NCI-H2107 treated with DMSO at 0.1 percent for 48 hours (cell line): Measurements from ENCODE around the gene CFAP91.
"Not testable (repeated sequence)": the region's sequence is repeated elsewhere in the genome, so short reads cannot be mapped to it uniquely, and the experiment has no call there.

ENCODE experiments used
- DNase-seq: peaks from one replicate; lab custom pipeline; 2025; ENCODE audit not compliant: unreplicated experiment; lab: John Stamatoyannopoulos, UW

Gene CFAP91

DNA sequence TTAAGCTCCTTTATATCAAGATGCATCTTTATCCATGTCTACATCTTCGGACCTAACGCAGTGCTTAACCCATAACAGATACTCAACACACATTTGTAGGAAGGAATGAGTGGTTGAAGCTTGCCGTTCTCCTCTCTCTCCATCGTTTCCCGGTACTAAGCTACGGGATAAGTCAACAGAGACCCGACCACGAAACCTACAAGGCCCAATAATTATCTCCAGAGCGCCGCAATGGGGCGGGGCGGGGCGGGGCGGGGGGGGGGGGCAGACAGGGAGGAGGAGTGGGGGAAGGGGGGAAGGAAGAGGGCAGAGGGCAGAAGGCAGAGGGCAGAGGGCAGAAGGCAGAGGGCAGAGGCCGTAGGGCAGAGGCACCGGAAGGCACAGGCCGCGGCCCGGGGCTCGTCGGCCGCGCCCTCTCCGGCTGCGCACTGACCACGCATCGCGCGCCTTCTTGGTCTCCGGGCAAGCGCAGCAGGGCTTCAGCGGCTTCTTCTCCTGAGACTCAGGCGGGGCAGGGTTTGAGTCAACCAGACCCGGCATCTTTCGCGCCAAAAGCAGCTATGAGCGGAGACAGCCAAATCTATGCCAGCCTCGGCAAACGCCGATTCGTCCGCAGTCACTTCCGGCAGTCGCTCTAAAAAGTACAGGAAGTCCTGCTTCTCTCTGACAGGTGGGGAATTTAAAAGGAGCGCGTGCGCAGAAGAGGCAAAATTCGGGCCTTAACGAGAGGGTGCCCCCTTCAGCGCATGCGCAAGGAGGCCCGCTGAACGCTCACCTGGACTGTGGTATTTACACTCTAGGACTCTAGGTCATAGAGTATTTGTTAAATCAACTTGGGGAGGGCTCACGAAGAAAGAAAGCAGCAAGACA, 25.8 kb upstream of the CFAP91 start, which contains the start of gene COX17:
COX17 (minus strand) TSS at position 636 of the 870 bp plus-strand sequence; CDS start at position 540, 96 bp downstream.
- peak; percentile 99 for DNase-seq

DNA sequence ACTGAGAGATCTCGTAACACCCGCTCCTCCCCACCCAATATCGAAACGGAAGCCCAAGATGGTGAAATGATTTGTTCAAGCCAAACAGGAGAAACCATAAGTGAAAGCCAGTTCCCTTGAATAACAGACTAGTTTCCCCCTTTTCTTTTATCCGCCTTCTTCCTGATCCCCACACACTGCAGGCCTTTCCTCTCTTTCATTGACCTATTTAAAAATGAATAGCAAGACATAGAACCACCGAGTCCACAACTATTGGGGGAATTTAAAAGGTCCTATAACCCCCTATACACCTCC, 25.2 kb upstream of the CFAP91 start:
- DNase-seq = no peak

DNA sequence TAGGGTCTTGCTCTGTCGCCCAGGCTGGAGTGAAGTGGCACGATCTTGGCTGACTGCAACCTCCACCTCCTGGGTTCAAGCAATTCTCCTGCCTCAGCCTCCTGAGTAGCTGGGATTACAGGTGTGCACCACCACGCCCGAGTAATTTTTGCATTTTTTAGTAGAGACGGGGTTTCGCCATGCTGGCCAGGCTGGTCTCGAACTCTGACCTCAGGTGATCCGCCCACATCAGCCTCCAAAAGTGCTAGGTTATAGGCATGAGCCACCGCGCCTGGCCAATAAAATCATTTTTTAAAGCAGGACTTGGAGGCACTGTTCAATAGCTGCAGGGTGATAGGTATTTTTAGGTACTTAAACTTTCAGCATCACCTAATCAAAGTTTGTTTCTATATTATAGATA, 24.6 kb upstream of the CFAP91 start:
- not testable (repeated sequence) for DNase-seq

DNA sequence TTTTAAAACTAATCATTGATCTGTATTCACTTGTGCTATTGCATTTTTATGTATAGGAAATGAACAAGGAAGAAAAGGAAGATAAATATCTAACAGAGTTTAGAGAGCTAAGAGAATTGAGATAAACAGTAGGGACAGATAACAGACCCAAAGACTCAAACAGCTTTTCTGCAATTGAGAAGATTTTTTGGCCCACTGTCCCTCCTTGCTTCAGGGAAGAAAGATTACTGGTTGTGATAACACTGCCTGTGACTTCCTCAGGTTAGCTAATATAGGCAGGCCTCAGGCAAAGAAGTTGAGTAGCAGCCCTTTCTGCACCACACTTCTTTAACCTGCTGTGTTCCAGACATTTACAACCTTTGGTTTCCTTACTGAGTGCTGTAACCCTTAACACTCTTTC, 22.9 kb upstream of the CFAP91 start:
- no peak for DNase-seq

DNA sequence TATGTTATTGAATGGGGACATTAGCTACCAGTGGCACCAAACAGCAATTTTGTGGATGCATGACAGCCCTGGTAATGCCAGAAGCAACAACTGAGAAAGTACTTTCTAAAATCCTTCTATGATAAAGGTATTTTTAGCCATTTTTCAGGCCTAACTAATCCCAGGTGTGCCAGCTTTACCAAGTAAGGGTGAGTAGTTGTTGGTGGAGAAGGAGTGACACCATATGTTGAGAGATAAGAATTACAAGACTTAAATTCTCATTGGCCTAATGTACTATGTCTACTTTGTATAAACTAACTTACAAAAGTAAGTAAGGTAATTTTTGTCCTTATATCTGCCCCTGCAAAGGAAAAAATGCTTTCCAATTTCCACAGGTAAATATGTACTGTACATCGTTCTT, 21.5 kb upstream of the CFAP91 start:
- DNase-seq = peak; percentile 26

DNA sequence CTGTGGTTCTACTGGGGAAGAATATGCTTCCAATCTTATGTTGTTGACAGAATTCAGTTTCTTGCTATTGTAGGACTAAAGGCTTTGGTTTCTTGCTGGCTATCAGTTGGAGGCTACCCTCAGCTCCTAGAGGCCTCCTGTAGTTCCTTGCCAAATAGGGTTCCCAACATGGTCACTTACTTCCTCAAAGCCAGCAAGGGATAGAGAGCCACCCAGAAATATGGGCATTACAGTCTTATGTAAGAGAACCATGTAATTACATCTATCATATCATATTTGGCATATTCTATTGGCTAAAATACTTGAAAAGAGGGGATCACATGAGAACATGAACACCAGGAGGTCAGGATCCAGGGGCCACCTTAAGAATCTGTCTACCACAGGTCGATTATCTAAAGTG, 19.4 kb upstream of the CFAP91 start:
- DNase-seq = no peak

DNA sequence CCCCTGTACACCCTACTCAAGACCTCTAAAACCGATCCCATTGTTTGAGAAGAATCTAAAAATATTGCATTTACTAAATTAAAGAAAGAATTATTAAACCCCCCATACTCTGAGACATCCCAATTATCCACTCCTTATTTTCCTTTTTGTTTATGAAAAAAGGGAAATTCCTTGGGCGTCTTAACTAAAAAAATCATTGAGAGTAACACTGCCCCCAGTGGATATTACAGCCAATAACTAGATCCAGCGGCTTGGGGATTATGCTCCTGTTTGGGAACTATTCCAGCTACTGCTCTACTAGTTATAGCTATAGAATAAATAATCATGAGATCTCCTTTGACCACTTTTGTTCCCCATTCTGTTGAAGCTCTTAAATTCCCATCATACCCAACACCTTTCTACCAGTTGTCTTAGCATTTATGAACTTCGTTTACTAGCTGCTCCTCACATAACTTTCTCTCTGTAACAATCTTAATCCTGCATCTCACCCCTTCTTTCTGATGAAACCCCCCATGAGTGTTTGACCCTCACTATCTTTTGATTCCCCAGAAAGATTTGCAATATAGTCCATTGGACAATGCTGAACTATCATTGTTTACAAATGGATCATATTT, 12.7 kb upstream of the CFAP91 start:
- no peak for DNase-seq

DNA sequence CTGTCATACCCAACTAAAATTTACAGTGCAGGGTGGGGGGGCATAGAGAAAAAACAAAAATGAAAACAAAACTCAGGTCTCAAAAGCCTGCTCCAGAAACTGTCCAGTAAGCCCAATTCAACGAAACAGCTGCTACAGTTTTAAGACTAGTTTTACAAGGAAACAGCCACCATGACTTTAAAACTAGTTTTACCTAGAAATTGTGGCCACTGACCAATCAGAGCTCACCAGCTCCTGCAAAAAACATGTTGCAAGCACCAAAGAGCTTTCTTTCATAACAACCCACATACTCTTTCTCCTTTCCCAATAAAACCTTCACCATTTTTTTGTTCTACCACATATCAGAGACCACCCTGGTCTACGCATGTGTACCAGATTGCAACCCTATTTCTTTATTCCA, 7.3 kb upstream of the CFAP91 start:
- no peak for DNase-seq

DNA sequence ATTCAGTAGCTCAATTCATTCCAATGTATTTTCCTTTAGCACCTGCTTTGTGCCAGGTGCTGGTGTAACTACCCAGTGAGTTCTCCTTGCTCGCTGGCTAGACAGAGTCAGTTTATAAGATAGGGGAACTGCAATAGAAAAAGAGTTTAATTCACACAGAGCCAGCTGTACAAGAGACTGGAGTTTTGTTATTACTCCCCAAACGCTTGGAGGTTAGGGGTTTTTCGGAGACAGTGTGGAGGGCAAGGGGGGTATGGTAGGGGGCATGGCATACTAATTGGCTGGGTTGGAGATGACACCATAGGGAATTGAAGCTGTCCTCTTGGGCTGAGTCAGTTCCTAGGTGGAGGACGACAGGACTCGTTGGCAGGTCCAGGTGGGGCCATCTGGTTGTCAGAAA, 5.4 kb upstream of the CFAP91 start:
- DNase-seq = no peak

DNA sequence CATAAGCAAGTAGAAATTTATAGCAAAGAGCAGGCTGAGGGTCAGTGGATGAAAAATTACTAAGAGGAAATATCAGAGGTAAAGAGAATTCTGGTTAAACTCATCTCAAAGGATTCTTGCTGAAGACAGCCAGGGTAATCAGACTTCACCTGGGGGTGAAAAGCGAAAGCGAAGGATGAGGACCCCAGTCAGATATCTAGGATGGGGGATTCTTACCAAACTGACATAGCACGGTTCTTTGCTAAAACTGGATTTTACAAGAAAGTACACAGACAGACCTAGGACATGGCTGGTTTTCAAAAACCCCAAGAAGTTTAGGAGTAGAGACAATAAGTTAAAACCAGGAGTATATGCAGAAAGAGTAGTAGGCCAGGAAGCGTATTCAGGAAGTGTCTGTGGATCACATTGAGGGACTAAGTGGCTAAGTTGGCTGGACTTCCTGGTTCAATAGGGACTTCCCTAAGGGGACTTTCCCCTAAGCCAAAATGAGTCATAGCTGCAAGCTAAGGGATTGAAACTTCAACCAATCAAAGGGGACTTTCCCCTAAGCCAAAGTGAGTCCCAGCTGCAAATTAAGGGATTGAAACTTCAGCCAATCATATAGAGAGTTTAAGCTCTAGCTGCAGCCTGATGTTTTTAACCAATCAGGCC, 2.4 kb upstream of the CFAP91 start:
- DNase-seq = no peak

DNA sequence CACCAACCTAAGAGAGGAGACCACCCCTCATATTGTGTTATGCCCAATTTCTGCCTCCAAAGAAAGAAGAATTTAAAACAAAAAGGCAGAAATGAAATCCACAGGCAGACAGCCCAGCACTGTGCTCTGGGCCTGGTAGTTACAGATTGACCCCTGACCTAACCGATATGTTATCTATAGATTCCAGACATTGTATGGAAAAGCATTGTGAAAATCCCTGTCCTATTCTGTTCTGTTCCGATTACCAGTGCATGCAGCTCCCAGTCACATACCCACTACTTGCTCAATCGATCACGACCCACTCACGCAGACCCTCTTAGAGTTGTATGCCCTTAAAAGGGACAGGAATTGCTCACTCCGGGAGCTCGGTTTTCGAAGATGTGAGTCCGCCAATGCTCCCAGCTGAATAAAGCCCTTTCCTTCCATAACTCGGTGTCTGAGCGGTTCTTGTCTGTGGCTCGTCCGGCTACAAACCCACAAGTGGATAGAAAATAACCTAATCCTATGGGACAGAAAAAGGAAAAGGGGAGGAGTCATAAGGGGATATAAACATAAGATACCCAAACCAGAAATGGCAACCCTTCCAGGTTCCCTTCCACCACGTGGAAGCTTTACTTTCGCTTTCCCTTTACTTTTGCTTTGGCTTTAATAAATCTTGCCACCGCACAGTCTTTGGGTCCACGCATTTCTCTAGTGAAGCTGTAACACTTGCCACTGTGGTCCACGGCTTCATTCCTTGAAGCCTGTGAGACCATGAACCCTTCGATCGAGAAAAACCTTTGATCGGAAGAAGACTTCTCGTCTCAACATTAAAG, 1.7 kb upstream of the CFAP91 start:
- DNase-seq = no peak

DNA sequence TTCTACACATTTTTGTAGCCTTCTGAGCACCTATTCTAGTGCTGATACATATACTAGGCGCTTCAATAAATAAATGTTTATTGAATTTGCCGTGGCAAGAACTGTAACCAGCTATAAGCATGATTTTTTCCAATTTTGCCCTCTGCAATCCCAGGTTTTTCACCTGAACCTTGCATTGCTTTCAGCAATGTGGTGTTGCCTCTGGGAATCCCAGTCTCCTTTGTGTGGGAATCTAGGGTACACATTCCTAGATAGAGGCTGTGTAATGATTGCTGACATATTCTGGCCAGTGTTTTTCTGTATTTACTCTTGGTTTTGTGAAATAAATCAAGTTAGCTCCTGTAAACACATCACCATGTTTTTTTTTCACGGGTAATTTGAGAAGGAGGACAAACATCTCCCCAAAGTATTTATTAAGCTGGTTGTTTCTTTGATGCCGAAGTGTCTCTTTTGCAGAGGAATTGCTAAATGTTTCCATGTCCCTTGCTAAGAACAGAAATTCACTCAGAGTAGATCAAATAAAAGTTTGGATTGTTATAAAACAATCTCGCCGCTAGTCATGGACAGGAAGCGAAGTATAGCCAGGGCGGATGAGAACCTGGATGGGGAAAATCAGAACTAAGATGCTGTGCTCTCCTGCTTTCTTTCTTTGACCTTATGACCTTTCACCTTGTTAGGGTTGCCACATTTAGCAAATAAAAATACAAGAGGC, 1.2 kb downstream of the CFAP91 start:
- DNase-seq = no peak

DNA sequence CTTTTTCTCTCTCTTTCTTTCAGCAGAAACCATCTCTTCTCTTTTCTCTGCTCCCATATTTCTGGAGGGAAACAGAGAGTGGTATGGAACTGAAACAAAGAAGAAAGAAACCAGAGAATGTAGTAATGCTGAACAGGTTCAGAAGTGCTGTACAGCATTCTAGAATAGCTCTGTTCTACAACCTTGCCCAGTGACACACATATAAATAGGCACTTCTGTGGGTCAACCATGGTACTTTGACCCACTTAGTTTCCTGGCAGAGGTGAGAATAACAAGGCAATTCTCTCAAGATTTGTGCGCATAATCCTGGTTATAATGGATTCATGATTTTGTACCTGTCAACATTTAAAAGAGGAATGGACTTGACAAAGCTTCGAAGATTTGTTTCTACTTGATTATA, 12.3 kb downstream of the CFAP91 start:
- DNase-seq = no peak

DNA sequence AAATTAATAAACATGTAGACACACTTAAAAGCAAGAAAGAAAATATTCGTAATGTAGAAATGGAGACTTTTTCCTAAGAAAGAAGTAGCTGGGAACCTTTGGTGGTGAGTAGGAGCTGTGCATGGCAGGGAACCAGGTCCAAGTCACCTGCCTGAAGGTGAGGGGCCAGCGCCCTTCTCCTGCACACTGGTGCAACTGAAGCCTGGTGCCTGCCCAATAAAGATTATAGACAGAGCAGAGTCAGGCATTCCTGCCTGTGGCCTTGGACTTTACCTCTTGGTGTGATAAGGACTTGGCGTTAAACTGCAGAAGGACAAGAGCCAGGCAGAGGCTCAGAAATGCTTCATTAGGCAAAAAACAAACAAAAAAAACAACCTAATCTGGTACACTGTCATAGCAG, 14.2 kb downstream of the CFAP91 start:
- DNase-seq = no peak

DNA sequence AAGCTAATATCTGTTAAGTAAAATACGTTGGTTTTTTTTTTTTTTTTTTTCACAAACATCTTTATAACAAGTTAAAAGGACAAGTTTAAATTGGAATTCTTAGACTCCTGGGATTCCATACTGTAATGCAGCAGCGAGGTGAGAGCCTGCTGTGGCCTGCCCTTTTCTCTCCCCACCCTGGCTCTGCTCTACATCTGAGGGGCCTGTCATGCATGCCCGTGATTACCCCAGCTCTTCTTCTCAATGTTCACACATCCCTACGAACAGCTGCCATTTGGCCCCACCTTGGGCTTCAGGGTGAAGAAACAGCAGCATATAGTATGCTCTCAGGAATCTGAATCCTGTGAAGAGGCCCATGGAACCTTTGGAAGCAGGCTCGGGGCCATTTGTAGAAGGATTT, 14.7 kb downstream of the CFAP91 start:
- DNase-seq = no peak

DNA sequence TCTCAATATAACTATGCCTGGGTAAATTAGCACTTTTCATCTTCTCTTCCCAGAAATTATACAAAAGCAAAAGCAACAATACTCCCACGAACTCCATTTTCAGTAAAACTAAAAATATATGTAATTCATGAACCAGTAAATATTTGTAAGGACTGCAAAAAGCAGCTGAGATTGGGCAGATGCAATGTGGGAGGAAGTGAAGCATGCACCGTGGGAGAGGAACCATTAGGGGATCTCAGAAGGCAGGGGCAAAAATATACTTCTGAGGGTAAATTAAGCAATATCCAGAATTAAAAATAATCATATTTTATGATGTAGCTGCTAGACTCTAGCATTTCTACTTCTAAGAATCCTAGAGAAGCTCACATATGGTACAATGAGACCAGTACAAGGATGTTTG, 20.2 kb downstream of the CFAP91 start:
- DNase-seq = no peak

DNA sequence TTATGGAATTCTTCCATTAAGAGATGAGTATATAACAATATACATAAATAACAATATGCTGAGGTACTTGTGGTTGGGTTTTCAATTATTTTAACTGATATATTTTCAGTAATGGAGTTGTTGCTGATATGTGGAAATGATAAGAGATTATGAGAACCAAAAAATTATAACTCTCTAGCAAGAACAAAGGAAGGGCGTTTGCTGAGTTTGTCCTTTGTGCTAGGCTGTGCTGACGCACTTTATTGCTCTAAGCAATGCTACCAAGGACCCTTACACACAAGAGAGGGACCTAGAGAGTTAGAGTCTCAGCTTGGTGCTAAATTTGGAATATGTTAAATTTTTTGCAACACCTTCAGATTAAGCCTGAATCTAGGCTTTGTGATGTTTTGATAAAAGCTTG, 24.1 kb downstream of the CFAP91 start:
- no peak for DNase-seq

DNA sequence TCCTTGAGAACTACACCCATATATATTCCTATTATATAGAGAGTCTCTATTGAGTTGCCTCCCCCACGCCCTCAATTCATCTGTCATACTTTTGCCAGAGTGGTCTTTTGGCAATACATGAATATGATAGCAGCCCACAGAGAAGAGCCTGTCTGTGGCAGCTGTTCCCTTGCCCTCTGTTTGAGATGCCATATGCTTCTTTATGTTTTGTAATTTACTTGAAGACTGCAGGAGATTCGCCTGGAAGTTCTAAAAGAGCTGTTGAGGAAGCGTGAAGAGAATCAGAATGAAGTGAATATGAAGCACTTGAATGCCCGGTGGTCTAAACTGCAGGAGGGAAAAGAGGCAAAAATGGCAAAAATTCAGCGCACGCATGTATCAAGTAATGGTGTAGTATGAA, 27.2 kb downstream of the CFAP91 start:
- DNase-seq = no peak

DNA sequence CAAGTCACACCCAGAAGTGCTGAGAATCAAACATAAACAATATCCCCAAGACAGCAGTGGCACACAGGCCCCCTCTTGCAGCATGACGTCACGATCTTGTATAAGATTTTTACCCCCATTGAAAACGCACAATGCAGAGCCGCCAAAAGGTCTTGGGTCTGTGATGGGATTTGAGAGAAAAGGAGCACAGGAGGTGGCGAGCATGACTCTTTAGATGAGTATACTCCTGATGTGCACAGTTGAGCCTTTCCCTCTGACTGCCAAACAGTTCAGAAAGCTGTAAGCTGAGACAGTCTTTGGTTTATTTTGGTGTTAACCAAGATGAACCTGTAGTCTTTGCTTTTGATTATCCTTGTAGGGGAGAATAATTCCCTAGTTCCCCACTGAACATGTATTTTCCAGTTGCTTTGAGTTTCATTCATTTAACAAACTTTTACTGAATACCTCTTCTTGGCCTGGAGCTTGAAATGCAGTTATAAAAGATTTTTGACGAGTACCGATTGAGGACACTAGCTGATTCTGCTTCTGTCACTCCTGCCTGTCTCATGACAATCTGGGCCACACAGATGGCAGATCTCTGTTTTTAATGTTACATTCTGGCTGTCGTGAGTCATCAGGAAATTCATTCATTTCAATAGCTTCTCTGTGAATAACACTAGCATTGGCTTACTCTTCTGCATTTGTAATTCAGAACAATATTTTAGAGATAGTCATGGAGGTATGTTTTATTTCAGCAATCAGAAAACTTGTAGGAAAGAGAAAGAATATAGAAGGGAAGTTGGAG, 28.9 kb downstream of the CFAP91 start:
- no peak for DNase-seq

DNA sequence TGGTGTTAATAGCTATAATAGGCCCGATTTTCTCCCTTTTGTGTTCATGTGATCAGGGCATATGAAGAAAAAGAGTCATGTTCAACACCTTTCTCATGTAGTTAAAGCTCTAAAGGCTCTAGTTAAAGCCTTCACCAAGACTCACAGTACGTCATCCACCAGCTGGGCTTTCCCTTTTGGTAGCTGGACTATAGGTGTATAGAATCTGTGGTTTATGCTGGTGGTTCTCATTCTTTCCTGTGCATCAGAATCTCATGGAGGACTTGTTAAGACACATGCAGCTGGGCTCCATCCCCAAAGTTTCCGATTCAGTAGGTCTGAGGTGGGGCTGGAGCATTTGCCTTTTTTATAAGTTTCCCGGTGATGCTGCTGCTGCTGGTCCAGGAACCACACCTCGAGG, 31.0 kb downstream of the CFAP91 start:
- no peak for DNase-seq
